ENCODE results near the gene ZMPSTE24.
A peak's percentile ranks its signal among the peaks of the same experiment; 100 is the strongest.

The ZMPSTE24 gene

DNA sequence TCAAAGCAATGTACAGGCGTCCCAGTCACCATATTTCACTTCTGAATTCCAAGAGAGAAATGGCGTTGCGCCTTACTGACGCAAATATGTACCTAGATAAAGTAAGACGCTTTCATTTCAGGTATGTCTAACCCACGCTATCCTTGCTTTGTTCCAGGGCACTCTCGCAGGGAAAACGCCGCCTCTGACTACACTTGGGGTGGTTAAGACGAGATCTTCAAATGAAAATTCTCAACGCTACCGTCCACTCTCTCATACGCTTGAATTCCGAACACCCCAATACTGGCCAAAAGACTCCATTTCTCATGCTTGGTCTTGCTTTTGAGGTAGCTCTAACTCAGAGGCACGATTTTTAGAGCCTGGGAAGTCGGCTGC lies 736 bp upstream of the ZMPSTE24 start:
- Histone ChIP-seq H3K4ac (ENCODE audit: low read depth, low read length) (peak overlapping the region; percentile 41), H2BK12ac (ENCODE audit: low read length) (no peak overlapping the region), H3K4me3 (ENCODE audit: low read depth, low read length) (peak overlapping the region; percentile 84), H3K9ac (ENCODE audit: low read length) (peak overlapping the region; percentile 99), H2AK5ac (ENCODE audit: low read length) (no peak overlapping the region), H2BK120ac (ENCODE audit: insufficient read depth, low read length, poor library complexity) (peak overlapping the region; percentile 21), H4K8ac (ENCODE audit: low read depth, low read length) (peak overlapping the region; percentile 96), H3K4me1 (ENCODE audit: control insufficient read depth in 1 of 2, insufficient read depth in 2 of 2, low read length in 2 of 2) (no peaks in the 10 kb centered on the region), H3K27ac (ENCODE audit: low read depth, low read length) (peak overlapping the region; percentile 93), H3K4me2 (ENCODE audit: low read length) (peak overlapping the region; percentile 62), H3K79me2 (ENCODE audit: control insufficient read depth, insufficient read depth, low read length, poor library complexity) (peaks cover 7% of the 10 kb centered on the region), H2AFZ (ENCODE audit: insufficient read depth, low read length, poor library complexity) (peak overlapping the region; percentile 85), H3K36me3 (ENCODE audit: control insufficient read depth in 1 of 2, insufficient read depth in 2 of 2, low read length in 2 of 2) (peaks cover 13% of the 10 kb centered on the region in 2 experiments), H4K12ac (ENCODE audit: low read depth, low read length) (peak overlapping the region; percentile 66), H3K18ac (ENCODE audit: low read length) (peak overlapping the region; percentile 34), H3K23ac (ENCODE audit: low read length) (no peak overlapping the region), H3K27me3 (ENCODE audit: insufficient read depth, low read length) (no peaks in the 10 kb centered on the region), H3K14ac (ENCODE audit: low read length) (peak overlapping the region; percentile 63), H3K9me3 (ENCODE audit: insufficient read depth, low read depth, low read length) (no peaks in the 10 kb centered on the region), H2BK5ac (ENCODE audit: low read depth, low read length, poor library complexity) (peak overlapping the region; percentile 60), H3K79me1 (ENCODE audit: low read length) (peaks cover 9% of the 10 kb centered on the region), H4K91ac (ENCODE audit: low read depth, low read length) (peak overlapping the region; percentile 53)
- WGBS (ENCODE audit: extremely low coverage, insufficient coverage, insufficient read length): no CpG with 5 or more reads among the region's 16 CpGs
- peak; percentile 19 to 71 for DNase-seq

DNA sequence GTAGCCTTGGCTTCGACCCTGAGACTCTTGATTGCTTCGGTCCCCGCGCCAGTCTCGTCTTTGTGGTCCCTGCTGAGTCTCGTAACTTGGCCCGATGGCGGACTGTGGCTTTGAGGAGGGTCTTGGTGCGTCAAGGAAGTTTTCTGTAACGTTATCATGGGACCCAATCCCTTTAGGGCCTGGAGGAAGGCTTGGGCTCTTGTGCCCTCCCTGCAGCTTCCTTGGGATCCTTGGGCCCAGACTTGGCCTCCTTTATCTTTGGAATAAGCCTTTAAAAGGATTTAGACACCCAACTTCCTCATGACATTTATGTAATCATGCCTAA lies 371 bp downstream of the ZMPSTE24 start:
- peak in 1 of 2 donors; percentile 27 for DNase-seq
- Histone ChIP-seq H3K18ac (ENCODE audit: low read length) (peak overlapping the region; percentile 20), H2BK5ac (ENCODE audit: low read depth, low read length, poor library complexity) (peak overlapping the region; percentile 1), H2BK120ac (ENCODE audit: insufficient read depth, low read length, poor library complexity) (no peak overlapping the region), H3K79me1 (ENCODE audit: low read length) (peaks cover 9% of the 10 kb centered on the region), H2AFZ (ENCODE audit: insufficient read depth, low read length, poor library complexity) (peak overlapping the region; percentile 19), H3K27ac (ENCODE audit: low read depth, low read length) (peak overlapping the region; percentile 42), H2BK12ac (ENCODE audit: low read length) (no peak overlapping the region), H3K36me3 (ENCODE audit: control insufficient read depth in 1 of 2, insufficient read depth in 2 of 2, low read length in 2 of 2) (peaks cover 13% of the 10 kb centered on the region in 2 experiments), H4K12ac (ENCODE audit: low read depth, low read length) (peak overlapping the region; percentile 38), H2AK5ac (ENCODE audit: low read length) (no peak overlapping the region), H4K91ac (ENCODE audit: low read depth, low read length) (peak overlapping the region; percentile 15), H3K9me3 (ENCODE audit: insufficient read depth, low read depth, low read length) (no peaks in the 10 kb centered on the region), H3K4me1 (ENCODE audit: control insufficient read depth in 1 of 2, insufficient read depth in 2 of 2, low read length in 2 of 2) (no peaks in the 10 kb centered on the region), H3K27me3 (ENCODE audit: insufficient read depth, low read length) (no peaks in the 10 kb centered on the region), H3K4me2 (ENCODE audit: low read length) (peak overlapping the region; percentile 59), H3K4me3 (ENCODE audit: low read depth, low read length) (peak overlapping the region; percentile 96), H3K4ac (ENCODE audit: low read depth, low read length) (peak overlapping the region; percentile 21), H3K79me2 (ENCODE audit: control insufficient read depth, insufficient read depth, low read length, poor library complexity) (peaks cover 7% of the 10 kb centered on the region), H3K14ac (ENCODE audit: low read length) (peak overlapping the region; percentile 30), H4K8ac (ENCODE audit: low read depth, low read length) (peak overlapping the region; percentile 76), H3K23ac (ENCODE audit: low read length) (no peak overlapping the region), H3K9ac (ENCODE audit: low read length) (peak overlapping the region; percentile 91)
- WGBS (ENCODE audit: extremely low coverage, insufficient coverage, insufficient read length): no CpG with 5 or more reads among the region's 10 CpGs

DNA sequence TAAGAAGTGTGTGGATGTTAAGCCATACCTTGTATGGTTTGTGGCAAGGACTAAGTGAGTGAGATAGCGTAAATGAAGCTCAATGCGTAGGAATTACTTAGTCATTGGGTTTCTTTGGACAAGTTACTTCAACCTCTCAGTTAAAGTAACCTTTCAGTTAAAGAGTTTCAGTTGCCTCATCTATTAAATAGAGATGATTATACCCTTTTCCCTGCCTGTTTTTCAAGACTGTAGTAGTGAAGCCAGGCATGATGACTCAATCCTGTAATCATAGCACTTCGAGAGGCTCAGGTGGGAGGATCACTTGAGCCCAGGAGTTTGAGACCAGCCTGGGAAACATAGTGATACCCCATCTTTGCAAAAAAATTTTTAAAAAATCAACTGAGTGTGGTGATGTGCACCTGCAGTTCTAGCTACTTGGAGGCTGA lies 6.3 kb downstream of the ZMPSTE24 start:
- no peaks in the 10 kb centered on the region for H3K27me3 ChIP-seq (ENCODE audit: insufficient read depth, low read length)
- no peak overlapping the region for H2AFZ ChIP-seq (ENCODE audit: insufficient read depth, low read length, poor library complexity)
- no peak for DNase-seq
- no peak overlapping the region for H4K8ac ChIP-seq (ENCODE audit: low read depth, low read length)
- H3K4ac ChIP-seq (ENCODE audit: low read depth, low read length): no peak overlapping the region
- no peak overlapping the region for H4K91ac ChIP-seq (ENCODE audit: low read depth, low read length)
- H4K12ac ChIP-seq (ENCODE audit: low read depth, low read length): no peak overlapping the region
- no peaks in the 10 kb centered on the region for H3K79me1 ChIP-seq (ENCODE audit: low read length)
- H2BK120ac ChIP-seq (ENCODE audit: insufficient read depth, low read length, poor library complexity): no peak overlapping the region
- H2BK5ac ChIP-seq (ENCODE audit: low read depth, low read length, poor library complexity): no peak overlapping the region
- no peak overlapping the region for H3K23ac ChIP-seq (ENCODE audit: low read length)
- no peak overlapping the region for H3K9ac ChIP-seq (ENCODE audit: low read length)
- peaks cover 26 to 27% of the 10 kb centered on the region in 2 experiments for H3K36me3 ChIP-seq (ENCODE audit: control insufficient read depth in 1 of 2, insufficient read depth in 2 of 2, low read length in 2 of 2)
- H3K14ac ChIP-seq (ENCODE audit: low read length): no peak overlapping the region
- H3K27ac ChIP-seq (ENCODE audit: low read depth, low read length): no peak overlapping the region
- H3K18ac ChIP-seq (ENCODE audit: low read length): no peak overlapping the region
- H3K4me1 ChIP-seq (ENCODE audit: control insufficient read depth in 1 of 2, insufficient read depth in 2 of 2, low read length in 2 of 2): no peaks in the 10 kb centered on the region
- no peak overlapping the region for H3K4me3 ChIP-seq (ENCODE audit: low read depth, low read length)
- no peaks in the 10 kb centered on the region for H3K79me2 ChIP-seq (ENCODE audit: control insufficient read depth, insufficient read depth, low read length, poor library complexity)
- no peak overlapping the region for H2BK12ac ChIP-seq (ENCODE audit: low read length)
- H3K9me3 ChIP-seq (ENCODE audit: insufficient read depth, low read depth, low read length): no peaks in the 10 kb centered on the region
- WGBS (ENCODE audit: extremely low coverage, insufficient coverage, insufficient read length): no CpG with 5 or more reads among the region's 3 CpGs
- no peak overlapping the region for H2AK5ac ChIP-seq (ENCODE audit: low read length)
- H3K4me2 ChIP-seq (ENCODE audit: low read length): no peak overlapping the region

DNA sequence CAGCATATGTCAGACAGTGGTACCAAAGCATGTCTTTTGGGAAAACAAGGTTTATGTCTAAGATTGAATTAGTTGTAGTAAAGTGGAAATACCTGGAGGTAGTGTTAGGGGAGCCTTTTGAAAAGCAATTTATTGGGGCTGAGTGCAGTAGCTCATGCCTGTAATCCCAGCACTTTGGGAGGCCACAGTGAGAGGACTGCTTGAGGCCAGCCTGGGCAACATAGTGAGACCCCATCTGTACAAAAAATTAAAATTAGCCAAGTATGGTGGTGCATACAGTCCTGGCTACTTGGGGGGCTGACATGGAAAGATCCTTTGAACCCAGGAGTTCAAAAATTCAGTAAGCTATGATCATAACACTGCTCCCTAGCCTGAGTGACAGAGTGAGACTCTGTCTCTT lies 7.3 kb downstream of the ZMPSTE24 start:
- Histone ChIP-seq H3K18ac (ENCODE audit: low read length) (no peak overlapping the region), H2AFZ (ENCODE audit: insufficient read depth, low read length, poor library complexity) (no peak overlapping the region), H3K27ac (ENCODE audit: low read depth, low read length) (no peak overlapping the region), H3K4me2 (ENCODE audit: low read length) (no peak overlapping the region), H3K79me2 (ENCODE audit: control insufficient read depth, insufficient read depth, low read length, poor library complexity) (no peaks in the 10 kb centered on the region), H3K79me1 (ENCODE audit: low read length) (no peaks in the 10 kb centered on the region), H3K4me1 (ENCODE audit: control insufficient read depth in 1 of 2, insufficient read depth in 2 of 2, low read length in 2 of 2) (no peaks in the 10 kb centered on the region), H3K36me3 (ENCODE audit: control insufficient read depth in 1 of 2, insufficient read depth in 2 of 2, low read length in 2 of 2) (peaks cover 21 to 23% of the 10 kb centered on the region in 2 experiments), H3K14ac (ENCODE audit: low read length) (no peak overlapping the region), H2BK12ac (ENCODE audit: low read length) (no peak overlapping the region), H3K9me3 (ENCODE audit: insufficient read depth, low read depth, low read length) (no peaks in the 10 kb centered on the region), H2BK5ac (ENCODE audit: low read depth, low read length, poor library complexity) (no peak overlapping the region), H4K91ac (ENCODE audit: low read depth, low read length) (no peak overlapping the region), H3K4me3 (ENCODE audit: low read depth, low read length) (no peak overlapping the region), H3K27me3 (ENCODE audit: insufficient read depth, low read length) (no peaks in the 10 kb centered on the region), H3K9ac (ENCODE audit: low read length) (no peak overlapping the region), H4K12ac (ENCODE audit: low read depth, low read length) (no peak overlapping the region), H4K8ac (ENCODE audit: low read depth, low read length) (no peak overlapping the region), H3K4ac (ENCODE audit: low read depth, low read length) (no peak overlapping the region), H3K23ac (ENCODE audit: low read length) (no peak overlapping the region), H2BK120ac (ENCODE audit: insufficient read depth, low read length, poor library complexity) (no peak overlapping the region), H2AK5ac (ENCODE audit: low read length) (no peak overlapping the region)
- no peak for DNase-seq
